Activated CD8-positive, alpha-beta memory T cell treated with anti-CD3 and anti-CD28 coated beads, Interleukin-2, amount 50 U/mL, for 1 hour (primary cell): Measurements from ENCODE around the gene TMPRSS11F.
"Not testable (repeated sequence)": the region's sequence is repeated elsewhere in the genome, so short reads cannot be mapped to it uniquely, and the experiment has no call there.

ENCODE experiments used
- DNase-seq: peaks from one replicate; pipeline ENCODE4 v3.0.0-alpha.2; 2020; ENCODE audit errors: extremely low read depth

The TMPRSS11F gene

DNA sequence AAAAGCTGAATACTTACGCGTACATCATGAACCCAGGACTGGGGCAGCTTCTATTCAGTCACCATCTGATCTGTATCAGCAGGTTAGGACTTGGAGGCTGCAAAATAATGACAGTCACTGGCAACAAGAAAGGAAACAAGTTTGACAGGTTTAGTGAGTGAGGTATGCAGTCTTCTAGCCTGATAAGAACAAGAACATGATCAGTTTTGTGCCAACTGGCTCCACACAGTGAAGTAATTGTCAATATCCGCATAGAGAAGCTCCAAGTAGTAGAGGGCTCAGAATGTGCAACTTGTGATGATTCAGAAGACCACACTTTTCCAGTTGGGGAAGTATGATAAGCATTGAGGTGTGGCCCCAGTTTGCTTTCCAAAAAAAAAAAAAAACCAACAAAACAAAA is at the start of gene TMPRSS11F:
Gene TMPRSS11F (minus strand): TSS at position 77 of the 400 bp plus-strand sequence. CDS start 49 bp downstream, at position 28.
- DNase-seq, result no peak

- DNase-seq, result no peak
These were observed 47.2 kb upstream of the TMPRSS11F start for GRCh38 chr4:68176904-68177303.

DNA sequence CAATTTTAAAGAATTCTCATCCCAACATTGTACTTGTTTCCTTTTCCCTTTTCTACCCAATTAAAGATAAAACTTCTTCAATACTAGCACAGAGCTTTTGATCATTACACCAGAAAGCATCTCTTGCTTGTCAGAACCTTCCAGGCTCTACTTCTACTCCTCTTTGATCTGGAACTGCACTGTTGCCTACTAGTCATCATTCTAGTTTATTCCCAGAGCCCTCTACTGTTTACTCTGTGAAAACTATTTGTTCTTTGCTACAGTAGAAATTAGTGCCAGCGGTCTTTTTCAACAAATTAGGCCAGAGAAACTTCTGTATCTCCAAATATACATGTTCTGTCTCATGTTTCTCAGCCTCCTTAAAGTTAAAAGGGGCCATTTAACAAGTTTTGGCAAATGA is 46.8 kb upstream of the TMPRSS11F start:
- DNase-seq, result no peak

GRCh38 chr4:68175562-68176155 is 46.0 kb upstream of the TMPRSS11F start:
- no peak for DNase-seq

DNA sequence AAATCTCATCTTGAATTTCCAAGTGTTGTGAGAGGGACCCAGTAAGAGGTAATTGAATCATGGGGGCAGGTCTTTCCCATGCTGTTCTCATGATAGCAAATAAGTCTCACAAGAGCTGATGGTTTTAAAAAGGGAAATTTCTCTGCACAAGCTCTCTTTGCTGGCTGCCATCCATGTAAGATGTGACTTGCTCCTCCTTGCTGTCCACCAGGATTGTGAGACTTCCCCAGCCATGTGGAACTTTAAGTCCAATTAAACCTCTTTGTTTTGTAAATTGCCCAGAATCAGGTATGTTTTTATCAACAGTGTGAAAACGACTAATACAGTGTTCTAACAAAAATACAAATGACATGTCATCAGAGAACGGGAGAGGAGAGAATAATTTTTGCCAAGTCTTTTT is 44.7 kb upstream of the TMPRSS11F start:
- DNase-seq, result not testable (repeated sequence)

DNA sequence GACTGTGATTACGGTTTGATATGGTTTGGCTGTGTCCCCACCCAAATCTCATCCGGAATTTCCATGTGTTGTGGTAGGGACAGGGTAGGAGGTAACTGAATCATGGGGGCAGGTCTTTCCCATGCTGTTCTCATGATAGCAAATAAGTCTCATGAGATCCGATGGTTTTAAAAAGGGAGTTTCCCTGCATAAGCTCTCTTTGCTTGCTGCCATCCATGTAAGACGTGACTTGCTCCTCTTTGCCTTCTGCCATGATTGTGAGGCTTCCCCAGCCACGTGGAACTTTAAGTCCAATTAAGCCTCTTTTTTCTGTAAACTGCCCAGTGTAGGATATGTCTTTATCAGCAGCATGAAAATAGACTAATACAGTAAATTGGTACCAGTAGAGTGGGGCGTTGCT is 42.5 kb upstream of the TMPRSS11F start:
- DNase-seq, result not testable (repeated sequence)

- DNase-seq, result no peak
These were observed 38.0 kb upstream of the TMPRSS11F start for GRCh38 chr4:68167706-68168105.

- no peak for DNase-seq
These were observed 37.5 kb upstream of the TMPRSS11F start for GRCh38 chr4:68167166-68167565.

DNA sequence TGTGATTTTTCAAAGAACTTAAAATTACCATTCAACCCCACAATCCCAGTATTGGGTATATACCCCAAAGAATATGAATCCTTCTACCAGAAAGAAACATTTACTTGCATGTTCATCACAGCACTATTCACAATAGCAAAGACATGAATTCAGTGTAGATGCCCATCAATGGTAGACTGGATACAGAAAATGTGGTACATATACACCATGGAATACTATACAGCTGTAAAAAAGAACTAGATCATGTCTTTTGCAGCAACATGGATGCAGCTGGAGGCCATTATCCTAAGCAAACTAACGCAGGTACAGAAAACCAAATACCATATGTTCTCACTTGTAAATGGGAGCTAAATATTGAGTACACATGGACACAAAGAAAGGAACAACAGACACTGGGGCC is 34.1 kb upstream of the TMPRSS11F start:
- DNase-seq, result no peak

DNA sequence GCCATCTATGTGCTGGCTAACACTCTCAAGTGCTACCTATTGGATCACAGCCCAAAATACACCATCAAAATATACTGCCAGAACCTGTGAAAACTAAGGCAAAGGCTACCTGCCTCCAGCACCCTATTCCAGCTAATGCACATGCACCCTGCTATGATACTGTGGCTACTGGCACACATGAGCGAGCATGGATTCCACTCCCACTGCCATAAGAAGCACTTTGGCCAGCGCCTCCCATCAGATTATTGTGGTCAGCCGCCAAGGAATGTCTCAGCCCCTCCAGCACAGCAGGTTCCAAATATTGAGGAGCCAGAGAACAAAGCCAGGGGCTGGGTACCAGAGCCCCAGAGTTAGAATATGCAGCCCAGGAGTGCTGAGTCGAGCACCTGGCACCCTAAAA is 32.5 kb upstream of the TMPRSS11F start:
- DNase-seq, result no peak

GRCh38 chr4:68152411-68152810 is 22.7 kb upstream of the TMPRSS11F start:
- no peak for DNase-seq

DNA sequence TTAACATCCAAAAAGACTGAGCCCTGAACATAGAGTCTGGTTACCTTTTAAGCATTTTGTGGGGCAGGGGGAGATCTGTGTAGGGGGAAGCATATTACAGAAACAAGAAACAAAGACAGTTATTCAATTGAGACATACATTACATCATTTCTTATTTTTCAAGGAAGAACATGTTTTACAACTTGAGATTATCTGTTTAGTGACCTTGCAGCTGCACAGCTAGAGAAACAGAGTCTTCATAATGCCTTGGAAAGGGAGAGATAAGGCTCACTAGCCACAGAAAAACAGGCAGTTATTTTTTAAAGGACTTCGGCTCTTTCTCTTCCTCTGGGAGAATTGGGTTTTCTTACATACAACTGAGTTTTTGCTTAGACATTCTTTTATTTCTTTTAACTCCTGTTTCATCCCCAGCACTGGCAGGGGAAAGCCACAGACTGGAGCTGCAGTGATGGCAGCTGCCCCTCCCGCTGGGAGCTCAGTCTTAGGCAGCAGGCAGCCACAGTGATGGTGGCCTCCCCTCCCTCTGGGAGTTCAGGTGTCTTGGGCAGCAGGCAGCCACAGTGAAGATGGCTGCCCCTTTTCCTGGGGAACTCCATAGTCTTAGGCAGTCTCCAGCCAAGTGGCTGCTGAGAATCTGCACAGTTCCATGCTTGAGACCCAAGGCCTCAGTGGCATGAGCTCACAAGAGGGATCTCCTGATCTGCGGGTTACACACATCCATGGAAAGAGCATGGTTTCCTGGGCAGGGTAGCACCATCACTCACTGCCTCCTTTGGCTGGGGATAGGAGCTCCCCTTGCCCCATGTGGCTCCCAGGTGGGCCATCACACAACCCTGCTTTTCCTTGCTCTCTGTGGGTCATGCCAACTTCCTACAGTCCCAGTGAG is 19.4 kb upstream of the TMPRSS11F start:
- DNase-seq, result no peak

DNA sequence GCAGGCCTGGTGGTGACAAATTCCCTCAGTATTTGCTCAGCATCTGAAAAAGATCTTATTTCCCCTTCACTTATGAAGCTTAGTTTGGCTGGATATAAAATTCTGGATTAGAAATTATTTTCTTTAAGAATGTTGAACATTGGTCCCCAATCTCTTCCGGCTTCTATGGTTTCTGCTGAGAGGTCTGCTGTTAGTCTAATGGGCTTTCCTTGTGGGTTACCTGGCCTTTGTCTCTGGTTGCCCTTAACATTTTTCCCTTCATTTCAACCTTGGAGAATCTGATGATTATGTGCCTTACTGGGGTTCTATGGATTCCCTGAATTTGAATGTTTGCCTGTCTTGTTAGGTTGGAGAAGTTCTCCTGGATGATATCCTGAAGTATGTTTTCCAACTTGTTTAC is 17.4 kb upstream of the TMPRSS11F start:
- DNase-seq, result no peak

- no peak for DNase-seq
These were observed 15.6 kb upstream of the TMPRSS11F start for GRCh38 chr4:68145261-68145660.

- no peak for DNase-seq
These were observed 12.2 kb upstream of the TMPRSS11F start for GRCh38 chr4:68141852-68142251.

DNA sequence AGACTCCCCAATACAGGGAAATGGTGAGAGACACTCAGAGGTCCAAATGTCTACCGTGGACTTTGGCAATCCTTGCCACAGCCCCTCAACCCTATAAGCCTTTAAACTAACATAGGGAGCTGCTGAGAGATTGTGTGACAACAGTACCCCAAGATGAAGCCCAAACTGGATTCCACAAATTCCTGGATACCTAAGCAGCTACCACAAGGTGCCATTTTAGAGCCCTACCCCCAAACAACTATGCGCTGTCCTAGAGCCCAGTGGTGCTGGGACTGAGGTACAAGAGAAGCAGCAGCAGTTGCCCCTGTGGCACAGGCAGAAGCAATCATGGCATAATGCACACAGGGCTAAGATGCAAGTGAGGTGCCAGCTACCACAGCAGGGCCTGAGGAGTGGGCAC is 2.7 kb upstream of the TMPRSS11F start:
- no peak for DNase-seq

- DNase-seq, result no peak
These were observed 5.4 kb downstream of the TMPRSS11F start for GRCh38 chr4:68124262-68124661.

DNA sequence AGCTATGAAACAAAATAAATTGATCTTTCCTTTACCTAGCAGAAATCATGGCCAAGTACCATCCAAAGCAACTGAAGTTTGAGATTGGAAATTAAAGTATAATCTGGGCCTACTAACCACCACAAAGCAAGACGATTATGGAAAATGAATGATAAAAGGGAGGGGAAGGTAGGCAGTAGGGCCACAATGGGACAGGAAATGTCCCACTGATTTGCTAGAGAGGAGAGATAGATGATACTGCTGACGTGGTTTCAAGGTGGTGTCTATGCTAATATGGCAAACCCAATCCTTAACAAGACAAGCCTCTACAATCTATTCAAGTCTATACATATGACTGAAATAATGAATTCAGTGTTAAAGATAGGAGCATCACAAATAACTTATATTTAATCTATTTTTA is 6.1 kb downstream of the TMPRSS11F start:
- no peak for DNase-seq

DNA sequence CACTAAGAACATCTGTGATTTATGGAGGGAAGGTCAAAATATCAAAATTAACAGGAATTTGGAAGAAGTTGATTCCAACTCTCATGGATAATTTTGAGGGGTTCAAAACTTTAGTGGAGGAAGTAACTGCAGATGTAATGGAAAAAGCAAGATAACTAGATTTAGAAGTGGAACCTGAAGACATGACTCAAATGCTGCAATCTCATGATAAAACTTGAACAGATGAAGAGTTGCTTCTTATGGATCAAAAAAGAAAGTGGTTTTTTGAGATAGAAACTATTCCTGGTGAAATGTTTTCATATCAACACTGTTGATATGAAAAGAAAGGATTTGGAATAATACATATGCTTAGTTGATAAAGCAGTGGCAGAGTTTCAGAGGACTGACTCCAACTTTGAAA is 9.7 kb downstream of the TMPRSS11F start:
- no peak for DNase-seq

DNA sequence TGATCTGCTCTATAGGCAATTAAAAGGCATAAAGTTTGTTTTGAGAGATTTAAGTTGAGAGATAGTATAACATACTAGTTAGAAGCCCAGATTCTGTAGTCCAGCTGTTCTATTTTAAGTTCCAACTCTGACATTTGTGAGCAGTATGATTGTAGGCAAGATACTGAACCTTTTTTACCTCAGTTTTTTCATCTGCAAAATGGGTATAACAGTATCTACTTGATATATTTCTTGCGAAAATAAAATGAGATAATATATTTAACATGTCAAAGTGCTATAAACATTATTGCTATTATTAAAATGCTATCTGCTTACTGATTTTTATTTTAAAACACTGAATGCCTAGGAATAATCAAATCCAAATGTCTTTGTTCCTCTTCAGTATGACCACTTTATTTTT is 19.2 kb downstream of the TMPRSS11F start:
- no peak for DNase-seq

DNA sequence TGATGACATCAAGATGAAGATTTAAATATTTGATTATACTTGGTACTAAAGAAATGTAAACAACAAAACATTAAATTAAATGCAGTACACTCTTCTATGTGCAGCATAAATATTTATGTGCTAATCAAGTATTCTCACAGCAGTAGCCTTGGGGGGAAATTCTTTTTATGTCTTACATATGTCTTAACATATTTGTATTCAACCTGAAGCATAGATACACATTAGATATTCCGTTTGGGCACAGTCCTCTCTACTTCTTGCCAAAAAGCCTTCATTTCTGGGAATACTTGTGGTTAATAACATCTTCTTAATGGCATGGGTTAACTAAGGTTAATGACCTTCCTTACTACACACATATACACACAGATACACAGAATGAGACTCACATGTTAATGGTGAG is 19.8 kb downstream of the TMPRSS11F start:
- DNase-seq, result no peak

DNA sequence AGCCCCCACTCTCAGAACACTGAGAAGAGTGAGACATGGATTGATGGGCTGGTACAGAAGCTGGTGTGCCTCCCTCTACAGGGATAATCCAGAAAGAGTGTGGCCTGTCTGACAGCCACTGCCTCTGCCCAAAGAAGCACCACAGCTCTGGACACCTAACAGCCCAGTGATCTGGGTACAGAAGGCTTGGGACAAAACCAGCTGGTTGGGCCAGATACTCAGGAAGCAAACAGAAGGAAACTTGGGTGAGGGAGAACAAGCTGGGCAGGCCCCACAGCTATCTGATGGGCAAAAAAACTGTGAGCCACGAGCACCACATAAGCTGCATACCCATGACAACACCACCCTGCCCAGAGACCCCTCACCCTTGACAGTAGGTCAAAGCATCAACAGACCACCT is 46.9 kb downstream of the TMPRSS11F start:
- no peak for DNase-seq

- DNase-seq, result no peak
These were observed 49.7 kb downstream of the TMPRSS11F start for GRCh38 chr4:68079928-68080327.
